GM12864 (cell line): ENCODE data around the gene DNAJC1.

Source experiments
- DNase-seq: peaks from one replicate; pipeline ENCODE4 v3.0.0-alpha.2; 2011; ENCODE audit warnings: low read depth
- H3K4me3 ChIP-seq: 2 replicates; pipeline ENCODE4 v1.5.1; 2011; ENCODE audit warnings: mild to moderate bottlenecking, low read depth, low read length, control low read depth
- CTCF ChIP-seq: IDR thresholded peaks from 2 replicates; pipeline ENCODE4 v1.5.1; 2011; ENCODE audit warnings: low read depth, mild to moderate bottlenecking, moderate library complexity, low read length, control low read depth, inconsistent platforms; ENCODE audit errors: missing control alignments

Gene DNAJC1

GRCh38 chr10:22005763-22006162, 2.2 kb upstream of the DNAJC1 start:
- no peak for TF ChIP-seq CTCF
- DNase-seq, result no peak
- no peak overlapping the region for H3K4me3 ChIP-seq

GRCh38 chr10:22003964-22004281, 393 bp upstream of the DNAJC1 start:
- DNase-seq, result no peak
- peak overlapping the region; percentile 88 for H3K4me3 ChIP-seq
- TF ChIP-seq CTCF, result no peak

GRCh38 chr10:22002591-22003176, 846 bp downstream of the DNAJC1 start:
- H3K4me3 ChIP-seq, result peak overlapping the region; percentile 88
- no peak for DNase-seq
- TF ChIP-seq CTCF, result no peak

GRCh38 chr10:21995557-21995956, 8.0 kb downstream of the DNAJC1 start:
- H3K4me3 ChIP-seq, result no peak overlapping the region
- TF ChIP-seq CTCF, result no peak

GRCh38 chr10:21993360-21994001, 10.0 kb downstream of the DNAJC1 start:
- DNase-seq, result no peak
- TF ChIP-seq CTCF, result no peak
- no peak overlapping the region for H3K4me3 ChIP-seq

More at GRCh38 chr10:21995557-21995956, 8.0 kb downstream of the DNAJC1 start:
- no peak for DNase-seq

GRCh38 chr10:21991785-21992184, 11.7 kb downstream of the DNAJC1 start:
- no peak for TF ChIP-seq CTCF
- DNase-seq, result no peak
- no peak overlapping the region for H3K4me3 ChIP-seq

GRCh38 chr10:21990449-21990848, 13.1 kb downstream of the DNAJC1 start:
- no peak overlapping the region for H3K4me3 ChIP-seq
- no peak for TF ChIP-seq CTCF
- no peak for DNase-seq
